A549 (cell line): Measurements from ENCODE around the gene PKHD1. TPM values are rescaled to one million over a fixed set of nuclear protein-coding genes. Genes with fewer than 3 reads are reported as not detected.

Source experiments
- ATAC-seq, 2 experiments: fragments of 200-7000 bp in 1 of 2; fragments of >200 bp in 1 of 2; cut with Nextera tagmentation in 1 of 2; cut with Tn5 transposase in 1 of 2; 3 replicates each; pipeline versions ENCODE4 v1.8.0 to v1.9.1; 2018 to 2020; ENCODE audit warnings: mild to moderate bottlenecking in 1 of 2, moderate library complexity in 1 of 2
- CTCF ChIA-PET: fragments of 300-600 bp; sonication (Branson Sonifier 250); formaldehyde crosslinking; extraction: SDS; loops from one replicate; lab custom pipeline; 2021; ENCODE audit warnings: antibody characterized with exemption, inconsistent platforms; lab: Yijun Ruan, JAX
- POLR2A ChIA-PET: fragments of 350-600 bp; formaldehyde crosslinking; extraction: SDS; loops from one replicate; lab custom pipeline; 2021; ENCODE audit warnings: antibody characterized with exemption, inconsistent platforms; lab: Yijun Ruan, JAX
- DNase-seq, 2 experiments: peaks; one replicate each; pipeline versions ENCODE4 v3.0.0 to v3.0.0-alpha.2; 2011 to 2016; ENCODE audit warnings: low read depth in 1 of 2, low spot score in 1 of 2
- FAIRE-seq: peaks from 2 replicates; lab custom pipeline; 2011; peaks lifted over from hg19 to GRCh38; lab: Jason Lieb, UNC
- H3K27ac ChIP-seq, 2 experiments: fragments of >200 bp; sonication (Bioruptor Twin); formaldehyde crosslinking; 3 replicates each; pipeline ENCODE4 v1.5.1; 2016 to 2017
- H3K4me1 ChIP-seq: fragments of >200 bp; sonication (Bioruptor Twin); formaldehyde crosslinking; 3 replicates; pipeline ENCODE4 v1.6.1; 2016
- H3K4me2 ChIP-seq: fragments of >200 bp; sonication (Bioruptor Twin); formaldehyde crosslinking; 3 replicates; pipeline ENCODE4 v1.6.1; 2016
- H3K4me3 ChIP-seq: fragments of >200 bp; sonication (Bioruptor Twin); formaldehyde crosslinking; 3 replicates; pipeline ENCODE4 v1.5.1; 2016
- H3K9me3 ChIP-seq: fragments of >200 bp; sonication (Bioruptor Twin); formaldehyde crosslinking; 3 replicates; pipeline ENCODE4 v1.6.1; 2016
- BCL3 ChIP-seq: fragments of >200 bp; sonication (Bioruptor Twin); formaldehyde crosslinking; IDR thresholded peaks from 3 replicates; pipeline ENCODE4 v1.6.1; 2016
- BHLHE40 ChIP-seq: IDR thresholded peaks from 2 replicates; pipeline ENCODE4 v1.6.1; 2012; ENCODE audit warnings: low read depth, low read length, inconsistent platforms
- CHD4 ChIP-seq: fragments of 200-600 bp; sonication (generic); IDR thresholded peaks from 2 replicates; pipeline ENCODE4 v1.6.1; 2016; ENCODE audit warnings: antibody characterized with exemption, mild to moderate bottlenecking, borderline replicate concordance
- ELK1 ChIP-seq: fragments of 150-350 bp; IDR thresholded peaks from 2 replicates; pipeline ENCODE4 v1.6.1; 2014; ENCODE audit warnings: low read depth, mild to moderate bottlenecking, low read length
- ESRRA ChIP-seq: fragments of 150-350 bp; IDR thresholded peaks from 2 replicates; pipeline ENCODE4 v1.6.1; 2014; ENCODE audit warnings: mild to moderate bottlenecking, low read length, borderline replicate concordance
- FOSB ChIP-seq: fragments of 250-450 bp; sonication (Bioruptor Pico); IDR thresholded peaks from 2 replicates; pipeline ENCODE4 v1.5.0; 2020; ENCODE audit warnings: mild to moderate bottlenecking, moderate library complexity
- FOXS1 ChIP-seq: fragments of 250-450 bp; sonication (Bioruptor Pico); IDR thresholded peaks from 2 replicates; pipeline ENCODE4 v1.5.0; 2020; ENCODE audit warnings: mild to moderate bottlenecking, moderate library complexity
- HDAC2 ChIP-seq: fragments of 200-600 bp; sonication (generic); IDR thresholded peaks from 2 replicates; pipeline ENCODE4 v1.6.1; 2016
- HOXA7 ChIP-seq: fragments of 250-450 bp; sonication (Bioruptor Pico); IDR thresholded peaks from 2 replicates; pipeline ENCODE4 v1.5.0; 2020; ENCODE audit warnings: mild to moderate bottlenecking, moderate library complexity
- HOXB13 ChIP-seq: fragments of 250-450 bp; sonication (Bioruptor Pico); IDR thresholded peaks from 2 replicates; pipeline ENCODE4 v1.5.0; 2020; ENCODE audit warnings: low read depth, mild to moderate bottlenecking, moderate library complexity
- JUN ChIP-seq, 2 experiments: fragments of >200 bp; sonication (Bioruptor Twin); formaldehyde crosslinking; IDR thresholded peaks; 2 replicates in 1 of 2; 3 replicates in 1 of 2; pipeline ENCODE4 v1.6.1; 2016 to 2017
- MAFK ChIP-seq: fragments of 450-650 bp; IDR thresholded peaks from 2 replicates; pipeline ENCODE4 v1.6.1; 2014; ENCODE audit not compliant: partially characterized antibody
- MYC ChIP-seq: IDR thresholded peaks from 2 replicates; pipeline ENCODE4 v1.6.1; 2012; ENCODE audit warnings: mild to moderate bottlenecking, inconsistent platforms, low read length, improper control_type of control experiment, borderline replicate concordance
- PBX3 ChIP-seq: IDR thresholded peaks from 2 replicates; pipeline ENCODE4 v1.6.1; 2012
- POLR2A ChIP-seq: IDR thresholded peaks from 2 replicates; pipeline ENCODE4 v1.6.1; 2012; ENCODE audit warnings: mild to moderate bottlenecking, low read length
- POLR2AphosphoS2 ChIP-seq: conservative IDR thresholded peaks from 2 replicates; pipeline ENCODE4 v1.6.1; 2012; ENCODE audit warnings: low read length, improper control_type of control experiment, inconsistent platforms
- RFX5 ChIP-seq: fragments of 450-650 bp; IDR thresholded peaks from 2 replicates; pipeline ENCODE4 v1.7.1; 2014; ENCODE audit warnings: antibody characterized with exemption, mild to moderate bottlenecking, moderate library complexity
- RNF2 ChIP-seq: fragments of 200-600 bp; sonication (generic); IDR thresholded peaks from 2 replicates; pipeline ENCODE4 v1.6.1; 2016; ENCODE audit warnings: low read depth, mild to moderate bottlenecking, antibody characterized with exemption, moderate library complexity, borderline replicate concordance
- SMC3 ChIP-seq: fragments of >200 bp; sonication (Bioruptor Twin); formaldehyde crosslinking; IDR thresholded peaks from 3 replicates; pipeline ENCODE4 v1.6.1; 2018; ENCODE audit warnings: inconsistent platforms
- USF2 ChIP-seq: fragments of 450-650 bp; IDR thresholded peaks from 2 replicates; pipeline ENCODE4 v1.6.1; 2014; ENCODE audit warnings: antibody characterized with exemption
- ZC3H11A ChIP-seq: fragments of 450-650 bp; IDR thresholded peaks from 2 replicates; pipeline ENCODE4 v1.6.1; 2014; ENCODE audit warnings: antibody characterized with exemption, mild to moderate bottlenecking
- ZFP36 ChIP-seq: fragments of 450-650 bp; IDR thresholded peaks from 2 replicates; pipeline ENCODE4 v1.6.1; 2014; ENCODE audit warnings: borderline replicate concordance; ENCODE audit not compliant: partially characterized antibody
- ZSCAN20 ChIP-seq: fragments of 250-450 bp; sonication (Bioruptor Pico); IDR thresholded peaks from 2 replicates; pipeline ENCODE4 v1.8.0; 2022; ENCODE audit warnings: mild to moderate bottlenecking, moderate library complexity
- WGBS: methylation state at CpG from one replicate; pipeline ENCODE4 v1.1.6; 2017; ENCODE audit errors: missing lambda C conversion rate; 5-methylcytosine and 5-hydroxymethylcytosine counted together
- polyA plus RNA-seq, 4 experiments: library from polyadenylated mRNA; depleted of rRNA in 3 of 4; stranded (reverse); fragments of >200 nt; fragmentation: RNase III in 1 of 4; extraction: RNeasy Plus Mini Kit Qiagen cat#74134 plus additional on column Dnase treatment in 1 of 4; gene quantifications; 2 replicates in 3 of 4; 3 replicates in 1 of 4; pipeline ENCODE4 v1.2.3, GENCODE V29; 2011 to 2017

Gene PKHD1
- polyA plus RNA-seq, 2 of the 4 experiments (the other 2 are of a cell fraction), result not detected

- WGBS, result 0% methylated on average over 1 of the region's 1 CpG
- no peak for DNase-seq
- no peak overlapping the region for H3K4me2 ChIP-seq
- H3K9me3 ChIP-seq, result no peaks in the 10 kb centered on the region
- TF ChIP-seq BHLHE40 (no peak), POLR2AphosphoS2 (no peak), HDAC2 (no peak), HOXA7 (CRISPR knock-in tag) (no peak), FOXS1 (no peak), MYC (no peak), ZSCAN20 (CRISPR knock-in tag) (no peak), ESRRA (no peak), MAFK (no peak), RFX5 (no peak), PBX3 (no peak)
- TF ChIP-seq, all 56 proteins: peak for 0
- CTCF ChIA-PET, result no interaction called here
- FAIRE-seq, result no peak
- Histone ChIP-seq H3K27ac (no peak overlapping the region), H3K4me1 (no peaks in the 10 kb centered on the region), H3K4me3 (no peak overlapping the region)
- POLR2A ChIA-PET, result no interaction called here
- ATAC-seq, result no peak
Measured at GRCh38 chr6:51738614-51739013, 348.8 kb downstream of the PKHD1 start.

GRCh38 chr6:51737580-51738360, 349.6 kb downstream of the PKHD1 start:
- 13% methylated on average over 6 of the region's 6 CpGs for WGBS
- no peak for ATAC-seq
- Histone ChIP-seq H3K4me3 (no peak overlapping the region), H3K4me2 (no peak overlapping the region), H3K9me3 (no peaks in the 10 kb centered on the region), H3K27ac (no peak overlapping the region), H3K4me1 (no peaks in the 10 kb centered on the region)
- CTCF ChIA-PET, result no interaction called here
- FAIRE-seq, result no peak
- POLR2A ChIA-PET, result no interaction called here
- no peak for TF ChIP-seq FOSB (CRISPR knock-in tag)
- no peak for TF ChIP-seq HOXB13 (CRISPR knock-in tag)
- TF ChIP-seq ELK1, result no peak
- TF ChIP-seq CHD4, result no peak
- TF ChIP-seq ZFP36, result no peak
- no peak for TF ChIP-seq JUN (IDR thresholded peaks at IDR 0.05)
- TF ChIP-seq MAFK, result no peak
- no peak for TF ChIP-seq RNF2
- TF ChIP-seq POLR2A, result no peak
- no peak for TF ChIP-seq ZC3H11A
- no peak for TF ChIP-seq BCL3
- no peak for TF ChIP-seq SMC3
- no peak for TF ChIP-seq USF2
- DNase-seq, result no peak
